HCT116 (cell line): ENCODE data around the gene ANKRD13D. TPM values are rescaled to one million over a fixed set of nuclear protein-coding genes. Genes with fewer than 3 reads are reported as not detected.

Experiments
- ATAC-seq: fragments of 200-7000 bp; cut with Tn5 transposase; 2 replicates; pipeline ENCODE4 v1.9.1; 2020; ENCODE audit warnings: mild to moderate bottlenecking, moderate library complexity
- BruUV-seq: library from RNA; stranded (reverse); fragments of 400-500 nt; replicated peaks from 2 replicates; lab custom pipeline; 2021; lab: Mats Ljungman, UMichigan
- CTCF ChIA-PET: fragments of 300-600 bp; sonication (Branson Sonifier 250); formaldehyde crosslinking; loops from one replicate; lab custom pipeline; 2021; ENCODE audit warnings: antibody characterized with exemption; lab: Charles Lee
- POLR2A ChIA-PET: fragments of 300-600, 350-600 bp; sonication (Branson Sonifier 250); formaldehyde crosslinking; loops from one replicate; lab custom pipeline; 2021; ENCODE audit warnings: antibody characterized with exemption; lab: Charles Lee
- RAD21 ChIA-PET, 2 experiments: fragments of 300-600 bp; sonication (Branson Sonifier 250); formaldehyde crosslinking; loops; one replicate each; lab custom pipeline; 2023; ENCODE audit warnings: low total read pairs in 2 of 2; ENCODE audit not compliant: uncharacterized antibody in 2 of 2, unreplicated experiment in 2 of 2, low non-redundant PET in 1 of 2; lab: Charles Lee
- DNase-seq: peaks from one replicate; pipeline ENCODE4 v3.0.0-alpha.2; 2010; ENCODE audit warnings: low read depth, low spot score
- H2AFZ ChIP-seq: fragments of 200-600 bp; shearing (Covaris generic), sonication (generic); 2 replicates; pipeline ENCODE4 v1.6.1; 2017; ENCODE audit warnings: low read depth, mixed run types, mixed read lengths, antibody characterized with exemption, low read length; ENCODE audit not compliant: poor library complexity, severe bottlenecking
- H3K27ac ChIP-seq: 2 replicates; pipeline ENCODE4 v1.5.1; 2012; ENCODE audit warnings: low read depth, low read length
- H3K27me3 ChIP-seq: fragments of 200-600 bp; sonication (generic); 2 replicates; pipeline ENCODE4 v1.6.1; 2016; ENCODE audit warnings: mixed run types, low read length, mixed read lengths; ENCODE audit not compliant: insufficient read depth
- H3K36me3 ChIP-seq, 2 experiments: fragments of 200-500 bp in 1 of 2; fragments of 200-600 bp in 1 of 2; sonication (Bioruptor generic) in 1 of 2; sonication (generic) in 1 of 2; 2 replicates each; pipeline versions ENCODE4 v1.5.1 to v1.6.1; 2014 to 2016; ENCODE audit warnings: low read length in 2 of 2, inconsistent platforms in 1 of 2, mixed read lengths in 1 of 2, mixed run types in 1 of 2; ENCODE audit not compliant: insufficient read depth in 2 of 2, control insufficient read depth in 1 of 2
- H3K4me1 ChIP-seq, 2 experiments: fragments of 200-600 bp in 1 of 2; sonication (generic) in 1 of 2; 2 replicates each; pipeline versions ENCODE4 v1.5.1 to v1.6.1; 2012 to 2017; ENCODE audit warnings: low read length in 2 of 2, inconsistent platforms in 1 of 2, mild to moderate bottlenecking in 1 of 2, mixed read lengths in 1 of 2, mixed run types in 1 of 2, moderate library complexity in 1 of 2; ENCODE audit not compliant: insufficient read depth in 2 of 2, control insufficient read depth in 1 of 2
- H3K4me2 ChIP-seq: fragments of 200-600 bp; sonication (generic); 2 replicates; pipeline ENCODE4 v1.6.1; 2017; ENCODE audit warnings: mixed run types, low read length, mixed read lengths
- H3K4me3 ChIP-seq, 2 experiments: fragments of 200-600 bp in 1 of 2; sonication (generic) in 1 of 2; replicated peaks in 1 of 2; 2 replicates each; pipeline ENCODE4 v1.5.1; 2011 to 2016; ENCODE audit warnings: low read length in 2 of 2, control low read depth in 1 of 2, low read depth in 1 of 2, mild to moderate bottlenecking in 1 of 2, mixed read lengths in 1 of 2, mixed run types in 1 of 2
- H3K79me2 ChIP-seq: fragments of 200-600 bp; sonication (generic); 2 replicates; pipeline ENCODE4 v1.6.1; 2017; ENCODE audit warnings: mild to moderate bottlenecking, mixed run types, low read length, moderate library complexity, mixed read lengths; ENCODE audit not compliant: insufficient read depth
- H3K9ac ChIP-seq: fragments of 200-600 bp; sonication (generic); 2 replicates; pipeline ENCODE4 v1.6.1; 2016; ENCODE audit warnings: low read length, mixed read lengths
- H3K9me2 ChIP-seq: fragments of 200-600 bp; sonication (generic), shearing (Covaris generic); 2 replicates; pipeline ENCODE4 v1.6.1; 2017; ENCODE audit warnings: mixed run types, mild to moderate bottlenecking, moderate library complexity; ENCODE audit not compliant: insufficient read depth
- H3K9me3 ChIP-seq, 2 experiments: fragments of 200-500 bp in 1 of 2; fragments of 200-600 bp in 1 of 2; sonication (Bioruptor generic) in 1 of 2; sonication (generic) in 1 of 2; 2 replicates each; pipeline ENCODE4 v1.6.1; 2014 to 2017; ENCODE audit warnings: low read length in 2 of 2, mixed read lengths in 2 of 2, inconsistent platforms in 1 of 2, low read depth in 1 of 2, mild to moderate bottlenecking in 1 of 2, mixed run types in 1 of 2, moderate library complexity in 1 of 2; ENCODE audit not compliant: control insufficient read depth in 1 of 2, insufficient read depth in 1 of 2
- H4K20me1 ChIP-seq: fragments of 200-600 bp; sonication (generic), shearing (Covaris generic); 2 replicates; pipeline ENCODE4 v1.6.1; 2017; ENCODE audit warnings: mixed run types, mild to moderate bottlenecking, moderate library complexity; ENCODE audit not compliant: insufficient read depth
- CBX3 ChIP-seq: IDR thresholded peaks from 2 replicates; pipeline ENCODE4 v1.6.1; 2012; ENCODE audit warnings: low read depth
- EZH2phosphoT487 ChIP-seq: fragments of 200-600 bp; IDR thresholded peaks from 2 replicates; pipeline ENCODE4 v1.6.1; 2018; ENCODE audit warnings: antibody characterized with exemption, borderline replicate concordance
- FOSL1 ChIP-seq: IDR thresholded peaks from 2 replicates; pipeline ENCODE4 v1.6.1; 2012; ENCODE audit warnings: low read depth
- JUND ChIP-seq: IDR thresholded peaks from 2 replicates; pipeline ENCODE4 v1.6.1; 2012
- POLR2A ChIP-seq: IDR thresholded peaks from 2 replicates; pipeline ENCODE4 v1.7.0; 2011; ENCODE audit warnings: borderline replicate concordance; ENCODE audit not compliant: insufficient read depth, insufficient read length; ENCODE audit errors: extremely low read depth
- POLR2AphosphoS5 ChIP-seq: IDR thresholded peaks from 2 replicates; pipeline ENCODE4 v1.6.1; 2011; ENCODE audit warnings: mild to moderate bottlenecking, low read depth, low read length, moderate library complexity
- SIN3A ChIP-seq: IDR thresholded peaks from 2 replicates; pipeline ENCODE4 v1.6.1; 2012; ENCODE audit warnings: low read depth
- YY1 ChIP-seq: IDR thresholded peaks from 2 replicates; pipeline ENCODE4 v1.6.1; 2011; ENCODE audit warnings: low read length, low read depth, moderate library complexity, mild to moderate bottlenecking; ENCODE audit not compliant: insufficient replicate concordance; ENCODE audit errors: extremely low read depth
- ZFX ChIP-seq: fragments of 450-650 bp; IDR thresholded peaks from 2 replicates; pipeline ENCODE4 v1.6.1; 2017
- ZNF274 ChIP-seq: fragments of 200-500 bp; sonication (Bioruptor generic); IDR thresholded peaks from 2 replicates; pipeline ENCODE4 v1.6.1; 2014; ENCODE audit warnings: mild to moderate bottlenecking, low read depth, low read length, inconsistent platforms
- intact Hi-C: fragments of 100-400 bp; cut with micrococcal nuclease; formaldehyde crosslinking; loops from 2 replicates; pipeline ENCODE4 v1.10.0; 2022
- total RNA-seq: library from RNA; stranded (reverse); gene quantifications from one replicate; pipeline ENCODE4 v1.2.1, GENCODE V29; 2021; ENCODE audit not compliant: unreplicated experiment
- TF ChIP-seq, protein P1 (sequence below): IDR thresholded peaks from 2 replicates; pipeline ENCODE4 v1.6.1; 2011; ENCODE audit warnings: mild to moderate bottlenecking, low read length, moderate library complexity; ENCODE audit not compliant: insufficient replicate concordance; ENCODE audit errors: extremely low read depth
- TF ChIP-seq, protein P2 (sequence below): IDR thresholded peaks from 2 replicates; pipeline ENCODE4 v1.6.1; 2012
- TF ChIP-seq, protein P3 (sequence below): IDR thresholded peaks from 2 replicates; pipeline ENCODE4 v1.6.1; 2012

ANKRD13D gene
- total RNA-seq, 1 experiment from 2014 or later: 61.1 TPM

DNA sequence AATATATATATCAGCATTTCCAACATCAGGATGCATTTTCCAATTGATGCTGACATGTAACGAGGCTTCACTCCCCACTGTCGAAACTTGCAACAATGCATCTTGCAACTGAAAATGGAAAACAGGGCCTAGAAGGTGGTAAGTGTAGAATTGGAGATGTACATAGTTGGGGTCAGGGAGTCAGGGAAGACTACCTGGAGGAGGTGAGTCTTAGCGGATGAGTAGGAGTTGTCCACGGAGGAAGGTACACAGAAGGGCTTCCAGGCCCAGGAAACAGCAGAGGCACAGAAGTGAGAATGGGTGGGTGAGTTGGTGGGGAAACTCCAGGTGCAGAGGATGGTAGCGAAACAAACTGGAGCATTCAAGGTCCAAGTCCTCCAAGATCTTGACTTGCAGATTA is 24.8 kb upstream of the ANKRD13D start:
- Histone ChIP-seq H3K4me2 (no peak overlapping the region), H3K27ac (no peak overlapping the region), H3K9ac (no peak overlapping the region), H4K20me1 (no peaks in the 10 kb centered on the region), H3K36me3 (peaks cover 2 to 14% of the 10 kb centered on the region in 2 experiments; a peak in 1 of 4 replicates), H2AFZ (no peak overlapping the region), H3K4me3 (no peak overlapping the region), H3K9me3 (no peaks in the 10 kb centered on the region), H3K4me1 (peaks cover 14 to 47% of the 10 kb centered on the region in 2 experiments; a peak in 3 of 4 replicates), H3K27me3 (no peaks in the 10 kb centered on the region), H3K79me2 (peaks cover 28% of the 10 kb centered on the region), H3K9me2 (no peaks in the 10 kb centered on the region)
- ChIA-PET RAD21 (no interaction called here), CTCF (interaction anchor here (1.7 to 4.2 kb wide), 2 partner anchors 53 to 118 kb away, joined by 5 to 60 read pairs; no protein-coding TSS in a partner anchor), POLR2A (interaction anchor here (1.8 kb wide), 1 partner anchor 53 kb away, joined by 5 read pairs; no protein-coding TSS in a partner anchor)
- DNase-seq: no peak
- no TSS peak for BruUV-seq
- intact Hi-C loops: no loop called here
- no peak for TF ChIP-seq CBX3
- TF ChIP-seq EZH2phosphoT487: no peak
- no peak for TF ChIP-seq POLR2AphosphoS5
- TF ChIP-seq, protein P1, sequence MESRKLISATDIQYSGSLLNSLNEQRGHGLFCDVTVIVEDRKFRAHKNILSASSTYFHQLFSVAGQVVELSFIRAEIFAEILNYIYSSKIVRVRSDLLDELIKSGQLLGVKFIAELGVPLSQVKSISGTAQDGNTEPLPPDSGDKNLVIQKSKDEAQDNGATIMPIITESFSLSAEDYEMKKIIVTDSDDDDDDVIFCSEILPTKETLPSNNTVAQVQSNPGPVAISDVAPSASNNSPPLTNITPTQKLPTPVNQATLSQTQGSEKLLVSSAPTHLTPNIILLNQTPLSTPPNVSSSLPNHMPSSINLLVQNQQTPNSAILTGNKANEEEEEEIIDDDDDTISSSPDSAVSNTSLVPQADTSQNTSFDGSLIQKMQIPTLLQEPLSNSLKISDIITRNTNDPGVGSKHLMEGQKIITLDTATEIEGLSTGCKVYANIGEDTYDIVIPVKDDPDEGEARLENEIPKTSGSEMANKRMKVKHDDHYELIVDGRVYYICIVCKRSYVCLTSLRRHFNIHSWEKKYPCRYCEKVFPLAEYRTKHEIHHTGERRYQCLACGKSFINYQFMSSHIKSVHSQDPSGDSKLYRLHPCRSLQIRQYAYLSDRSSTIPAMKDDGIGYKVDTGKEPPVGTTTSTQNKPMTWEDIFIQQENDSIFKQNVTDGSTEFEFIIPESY: no peak
- TF ChIP-seq SIN3A: no peak
- no peak for TF ChIP-seq ZNF274
- TF ChIP-seq POLR2A: no peak
- TF ChIP-seq YY1: no peak
- no peak for TF ChIP-seq ZFX
- TF ChIP-seq, protein P2, sequence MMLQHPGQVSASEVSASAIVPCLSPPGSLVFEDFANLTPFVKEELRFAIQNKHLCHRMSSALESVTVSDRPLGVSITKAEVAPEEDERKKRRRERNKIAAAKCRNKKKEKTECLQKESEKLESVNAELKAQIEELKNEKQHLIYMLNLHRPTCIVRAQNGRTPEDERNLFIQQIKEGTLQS: no peak
- TF ChIP-seq, protein P3, sequence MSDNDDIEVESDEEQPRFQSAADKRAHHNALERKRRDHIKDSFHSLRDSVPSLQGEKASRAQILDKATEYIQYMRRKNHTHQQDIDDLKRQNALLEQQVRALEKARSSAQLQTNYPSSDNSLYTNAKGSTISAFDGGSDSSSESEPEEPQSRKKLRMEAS: no peak
- no peak for TF ChIP-seq FOSL1
- no peak for TF ChIP-seq JUND
- no peak for ATAC-seq
